A673 (cell line): ENCODE results near the gene MEP1A.
"Not testable (repeated sequence)": the region's sequence is repeated elsewhere in the genome, so short reads cannot be mapped to it uniquely, and the experiment has no call there.

Experiments
- EZH2 ChIP-seq: fragments of 200-600 bp; sonication (generic); IDR thresholded peaks from 2 replicates; pipeline ENCODE4 v1.6.1; 2017; ENCODE audit warnings: borderline replicate concordance, low read depth, mild to moderate bottlenecking, mixed read lengths, antibody characterized with exemption, low read length; ENCODE audit not compliant: poor library complexity, severe bottlenecking
- TF ChIP-seq, protein P1 (sequence below): fragments of 300-800, 200-600 bp; sonication (generic); conservative IDR thresholded peaks from 2 replicates; pipeline ENCODE4 v1.5.1; 2017; ENCODE audit warnings: low read depth, mild to moderate bottlenecking, antibody characterized with exemption, low read length, moderate library complexity, mixed read lengths

- TF ChIP-seq EZH2 = not testable (repeated sequence)
- TF ChIP-seq, protein P1, sequence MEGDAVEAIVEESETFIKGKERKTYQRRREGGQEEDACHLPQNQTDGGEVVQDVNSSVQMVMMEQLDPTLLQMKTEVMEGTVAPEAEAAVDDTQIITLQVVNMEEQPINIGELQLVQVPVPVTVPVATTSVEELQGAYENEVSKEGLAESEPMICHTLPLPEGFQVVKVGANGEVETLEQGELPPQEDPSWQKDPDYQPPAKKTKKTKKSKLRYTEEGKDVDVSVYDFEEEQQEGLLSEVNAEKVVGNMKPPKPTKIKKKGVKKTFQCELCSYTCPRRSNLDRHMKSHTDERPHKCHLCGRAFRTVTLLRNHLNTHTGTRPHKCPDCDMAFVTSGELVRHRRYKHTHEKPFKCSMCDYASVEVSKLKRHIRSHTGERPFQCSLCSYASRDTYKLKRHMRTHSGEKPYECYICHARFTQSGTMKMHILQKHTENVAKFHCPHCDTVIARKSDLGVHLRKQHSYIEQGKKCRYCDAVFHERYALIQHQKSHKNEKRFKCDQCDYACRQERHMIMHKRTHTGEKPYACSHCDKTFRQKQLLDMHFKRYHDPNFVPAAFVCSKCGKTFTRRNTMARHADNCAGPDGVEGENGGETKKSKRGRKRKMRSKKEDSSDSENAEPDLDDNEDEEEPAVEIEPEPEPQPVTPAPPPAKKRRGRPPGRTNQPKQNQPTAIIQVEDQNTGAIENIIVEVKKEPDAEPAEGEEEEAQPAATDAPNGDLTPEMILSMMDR = not testable (repeated sequence)
Observed at GRCh38 chr6:46774736-46775135, 18.5 kb upstream of the MEP1A start.
